HepG2 (cell line): ENCODE results near the gene TNN. TPM values are rescaled to one million over a fixed set of nuclear protein-coding genes. Genes with fewer than 3 reads are reported as not detected.

Experiments used
- ATAC-seq: fragments of 200-7000 bp; cut with Tn5 transposase; 3 replicates; pipeline ENCODE4 v1.9.1; 2020; ENCODE audit warnings: mild to moderate bottlenecking, moderate library complexity
- BruUV-seq: library from RNA; stranded (reverse); fragments of 400-500 nt; replicated peaks from 2 replicates; lab custom pipeline; 2021; lab: Mats Ljungman, UMichigan
- CTCF ChIA-PET: fragments of 300-600 bp; formaldehyde crosslinking; extraction: SDS; loops from one replicate; lab custom pipeline; 2021; ENCODE audit warnings: low total read pairs, inconsistent platforms, low intra/inter-chr PET ratio; lab: Yijun Ruan, JAX
- POLR2A ChIA-PET: fragments of 350-600 bp; sonication (Branson Sonifier 250); formaldehyde crosslinking; loops from one replicate; lab custom pipeline; 2020; ENCODE audit warnings: antibody characterized with exemption, inconsistent platforms; lab: Yijun Ruan, JAX
- DNase-seq: peaks from one replicate; pipeline ENCODE4 v3.0.0-alpha.2; 2015; ENCODE audit warnings: low spot score
- FAIRE-seq: peaks from 3 replicates; lab custom pipeline; 2011; peaks lifted over from hg19 to GRCh38; lab: Jason Lieb, UNC
- H2AFZ ChIP-seq: one replicate; pipeline ENCODE4 v1.6.1; 2011; ENCODE audit warnings: low read length, inconsistent platforms
- H3K27ac ChIP-seq: fragments of 300-600 bp; 3 replicates; pipeline ENCODE4 v1.8.0; 2011; ENCODE audit warnings: mixed run types, mild to moderate bottlenecking, mixed read lengths, low read length, inconsistent platforms; ENCODE audit not compliant: insufficient read depth; ENCODE audit errors: extremely low read length
- H3K27me3 ChIP-seq, 2 experiments: fragments of 200-600 bp in 1 of 2; 2 replicates in 1 of 2; 3 replicates in 1 of 2; pipeline versions ENCODE4 v1.6.0 to v1.8.0; 2011; ENCODE audit warnings: low read length in 2 of 2, mild to moderate bottlenecking in 2 of 2, moderate library complexity in 2 of 2, inconsistent platforms in 1 of 2; ENCODE audit not compliant: insufficient read depth in 2 of 2, control insufficient read depth in 1 of 2
- H3K36me3 ChIP-seq, 2 experiments: fragments of 200-600 bp in 1 of 2; replicated peaks in 1 of 2; 2 replicates in 1 of 2; 3 replicates in 1 of 2; pipeline versions ENCODE4 v1.5.1 to v1.8.0; 2011; ENCODE audit warnings: low read length in 2 of 2, inconsistent platforms in 1 of 2; ENCODE audit not compliant: insufficient read depth in 2 of 2, control insufficient read depth in 1 of 2
- H3K4me1 ChIP-seq: 2 replicates; pipeline ENCODE4 v1.5.1; 2012; ENCODE audit warnings: low read length, inconsistent platforms; ENCODE audit not compliant: insufficient read depth
- H3K4me2 ChIP-seq: 2 replicates; pipeline ENCODE4 v1.6.0; 2011; ENCODE audit warnings: low read depth, low read length, inconsistent platforms
- H3K4me3 ChIP-seq, 3 experiments: fragments of 200-600 bp in 1 of 3; sonication (generic), shearing (Covaris generic) in 1 of 3; replicated peaks in 1 of 3; 2 replicates each; pipeline ENCODE4 v1.5.1; 2011 to 2016; ENCODE audit warnings: low read length in 3 of 3, inconsistent platforms in 2 of 3, low read depth in 2 of 3, mild to moderate bottlenecking in 2 of 3, control low read depth in 1 of 3, mixed read lengths in 1 of 3; ENCODE audit not compliant: insufficient read depth in 1 of 3
- H3K79me2 ChIP-seq: one replicate; pipeline ENCODE4 v1.6.1; 2011; ENCODE audit warnings: low read length, inconsistent platforms; ENCODE audit not compliant: insufficient read depth
- H3K9ac ChIP-seq: 2 replicates; pipeline ENCODE4 v1.6.0; 2011; ENCODE audit warnings: mild to moderate bottlenecking, low read depth, low read length, inconsistent platforms; ENCODE audit not compliant: insufficient read depth
- H3K9me3 ChIP-seq: 2 replicates; pipeline ENCODE4 v1.5.1; 2012; ENCODE audit warnings: mild to moderate bottlenecking, low read length
- H4K20me1 ChIP-seq: 2 replicates; pipeline ENCODE4 v1.6.0; 2011; ENCODE audit warnings: inconsistent platforms, mild to moderate bottlenecking, low read length, moderate library complexity; ENCODE audit not compliant: insufficient read depth
- GPN1 ChIP-seq: sonication (generic); formaldehyde crosslinking; IDR thresholded peaks from 2 replicates; pipeline ENCODE4 v1.5.1; 2020; ENCODE audit warnings: missing genetic modification reagents, borderline replicate concordance
- GTF2F1 ChIP-seq: fragments of 150-350 bp; IDR thresholded peaks from 2 replicates; pipeline ENCODE4 v1.6.1; 2014; ENCODE audit warnings: low read length
- KAT7 ChIP-seq: IDR thresholded peaks from 2 replicates; pipeline ENCODE4 v1.6.1; 2018; ENCODE audit warnings: borderline replicate concordance, missing compliant biosample characterization
- NFKBIZ ChIP-seq: IDR thresholded peaks from 2 replicates; pipeline ENCODE4 v1.6.1; 2018; ENCODE audit warnings: missing genetic modification reagents, missing compliant biosample characterization
- POLR2AphosphoS5 ChIP-seq: IDR thresholded peaks from 2 replicates; pipeline ENCODE4 v1.6.1; 2012; ENCODE audit warnings: low read depth, low read length
- RORA ChIP-seq: sonication (generic); formaldehyde crosslinking; IDR thresholded peaks from 2 replicates; pipeline ENCODE4 v1.5.0; 2020; ENCODE audit warnings: mild to moderate bottlenecking, missing genetic modification reagents, moderate library complexity
- SMARCE1 ChIP-seq: fragments of 450-650 bp; IDR thresholded peaks from 2 replicates; pipeline ENCODE4 v1.6.1; 2017; ENCODE audit warnings: borderline replicate concordance
- ZFP36L1 ChIP-seq: sonication (generic); formaldehyde crosslinking; IDR thresholded peaks from 2 replicates; pipeline ENCODE4 v1.8.0; 2022; ENCODE audit warnings: mild to moderate bottlenecking, missing genetic modification reagents, moderate library complexity
- ZFYVE20 ChIP-seq: sonication (generic); formaldehyde crosslinking; IDR thresholded peaks from 2 replicates; pipeline ENCODE4 v1.8.0; 2023; ENCODE audit warnings: low read depth, mild to moderate bottlenecking, moderate library complexity, missing genetic modification reagents, borderline replicate concordance
- ZNF10 ChIP-seq: sonication (generic); formaldehyde crosslinking; IDR thresholded peaks from 2 replicates; pipeline ENCODE4 v1.4.0; 2020; ENCODE audit warnings: mild to moderate bottlenecking, low read depth, missing genetic modification reagents, borderline replicate concordance
- ZNF205 ChIP-seq: IDR thresholded peaks from 2 replicates; pipeline ENCODE4 v1.6.1; 2018; ENCODE audit warnings: missing biosample characterization, missing genetic modification reagents
- WGBS: methylation state at CpG from one replicate; pipeline ENCODE4 v1.1.6; 2017; ENCODE audit warnings: low lambda C conversion rate; 5-methylcytosine and 5-hydroxymethylcytosine counted together
- in situ Hi-C: cut with HindIII; loops from 2 replicates; pipeline ENCODE4 v1.10.0; 2017; ENCODE audit warnings: low pct_unique_long_range_greater_than_20kb; ENCODE audit not compliant: extremely low pct_ligation_motif_present
- intact Hi-C: fragments of 100-400 bp; cut with micrococcal nuclease; formaldehyde crosslinking; loops from one replicate; pipeline ENCODE4 v1.10.0; 2022; ENCODE audit not compliant: unreplicated experiment
- polyA plus RNA-seq, 8 experiments: library from polyadenylated mRNA; depleted of rRNA in 3 of 8; stranded (reverse) in 7 of 8; unstranded in 1 of 8; fragments of >200 nt; fragmentation: Illumina TruSeq in 4 of 8; extraction: Trizol in 4 of 8; gene quantifications; 2 replicates each; pipeline versions ENCODE4 v1.2.1 to v1.2.3, GENCODE V29; 2011 to 2016; ENCODE audit warnings: low read depth in 4 of 8, missing spikeins in 1 of 8, mixed read lengths in 1 of 8; ENCODE audit not compliant: insufficient read depth in 1 of 8
- total RNA-seq, 5 experiments: library from RNA; depleted of rRNA; stranded (reverse); fragments of >200 nt; fragmentation: Illumina TruSeq; extraction: Trizol; gene quantifications; 2 replicates each; pipeline ENCODE4 v1.2.3, GENCODE V29; 2016; ENCODE audit warnings: low read depth in 1 of 5
- TF ChIP-seq, protein P1 (sequence below), 2 experiments: IDR thresholded peaks; 2 replicates each; pipeline ENCODE4 v1.6.1; 2011 to 2012; ENCODE audit warnings: low read length in 2 of 2, borderline replicate concordance in 1 of 2, low read depth in 1 of 2, mild to moderate bottlenecking in 1 of 2, moderate library complexity in 1 of 2

The TNN gene
- total and polyA plus RNA-seq, 2 of the 13 experiments (the other 11 are each of a cell fraction or from before 2014, with no cell fraction given): not detected

DNA sequence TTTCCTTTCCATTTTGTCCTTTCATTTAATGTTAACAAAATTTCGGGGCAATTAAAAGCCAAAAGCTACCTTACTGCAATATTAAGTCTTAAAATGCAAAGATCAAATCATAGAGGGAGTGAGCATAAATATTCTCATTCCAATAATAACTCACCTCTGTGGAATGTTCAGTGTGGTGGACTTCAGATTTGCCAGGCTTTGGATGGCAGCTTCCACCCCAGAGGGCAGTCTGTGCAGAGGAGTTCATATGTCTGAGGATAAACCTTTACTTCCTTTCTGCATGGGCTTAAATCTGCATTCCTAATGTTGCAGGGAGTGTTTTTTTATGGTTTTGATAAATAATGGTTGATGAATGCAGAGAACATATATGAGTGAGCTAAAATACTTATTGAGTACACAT lies 108.6 kb downstream of the TNN start (continued):
- TF ChIP-seq, protein P1, sequence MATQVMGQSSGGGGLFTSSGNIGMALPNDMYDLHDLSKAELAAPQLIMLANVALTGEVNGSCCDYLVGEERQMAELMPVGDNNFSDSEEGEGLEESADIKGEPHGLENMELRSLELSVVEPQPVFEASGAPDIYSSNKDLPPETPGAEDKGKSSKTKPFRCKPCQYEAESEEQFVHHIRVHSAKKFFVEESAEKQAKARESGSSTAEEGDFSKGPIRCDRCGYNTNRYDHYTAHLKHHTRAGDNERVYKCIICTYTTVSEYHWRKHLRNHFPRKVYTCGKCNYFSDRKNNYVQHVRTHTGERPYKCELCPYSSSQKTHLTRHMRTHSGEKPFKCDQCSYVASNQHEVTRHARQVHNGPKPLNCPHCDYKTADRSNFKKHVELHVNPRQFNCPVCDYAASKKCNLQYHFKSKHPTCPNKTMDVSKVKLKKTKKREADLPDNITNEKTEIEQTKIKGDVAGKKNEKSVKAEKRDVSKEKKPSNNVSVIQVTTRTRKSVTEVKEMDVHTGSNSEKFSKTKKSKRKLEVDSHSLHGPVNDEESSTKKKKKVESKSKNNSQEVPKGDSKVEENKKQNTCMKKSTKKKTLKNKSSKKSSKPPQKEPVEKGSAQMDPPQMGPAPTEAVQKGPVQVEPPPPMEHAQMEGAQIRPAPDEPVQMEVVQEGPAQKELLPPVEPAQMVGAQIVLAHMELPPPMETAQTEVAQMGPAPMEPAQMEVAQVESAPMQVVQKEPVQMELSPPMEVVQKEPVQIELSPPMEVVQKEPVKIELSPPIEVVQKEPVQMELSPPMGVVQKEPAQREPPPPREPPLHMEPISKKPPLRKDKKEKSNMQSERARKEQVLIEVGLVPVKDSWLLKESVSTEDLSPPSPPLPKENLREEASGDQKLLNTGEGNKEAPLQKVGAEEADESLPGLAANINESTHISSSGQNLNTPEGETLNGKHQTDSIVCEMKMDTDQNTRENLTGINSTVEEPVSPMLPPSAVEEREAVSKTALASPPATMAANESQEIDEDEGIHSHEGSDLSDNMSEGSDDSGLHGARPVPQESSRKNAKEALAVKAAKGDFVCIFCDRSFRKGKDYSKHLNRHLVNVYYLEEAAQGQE (IDR thresholded peaks at IDR 0.05; ENCODE audit: borderline replicate concordance in 1 of 2, low read depth in 1 of 2, low read length in 2 of 2): no peak
- TF ChIP-seq ZNF205 (CRISPR knock-in tag): no peak
- no peak for TF ChIP-seq POLR2AphosphoS5
- TF ChIP-seq GTF2F1: no peak
- no peak for TF ChIP-seq ZFYVE20 (CRISPR knock-in tag)
- TF ChIP-seq RORA (CRISPR knock-in tag): no peak

DNA sequence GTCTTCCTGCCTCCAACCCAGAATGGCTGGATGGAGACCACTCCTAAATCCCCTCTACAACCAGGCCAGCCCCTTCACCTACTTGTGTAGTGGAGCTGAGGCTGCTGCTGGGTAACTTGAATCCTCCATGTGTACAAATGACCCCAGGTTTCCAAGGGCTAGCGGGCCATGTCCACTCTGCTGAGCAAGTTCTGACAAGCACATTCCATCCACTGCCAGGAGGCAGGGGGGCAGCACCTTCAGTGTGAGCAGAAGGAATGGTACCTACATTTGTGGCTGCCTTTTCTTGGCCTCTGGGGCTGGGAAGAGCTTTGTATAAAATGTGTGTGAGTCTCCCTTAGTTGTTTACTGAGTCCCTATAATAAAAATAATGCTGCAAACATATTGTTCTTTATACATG lies 110.4 kb downstream of the TNN start:
- POLR2A ChIA-PET: no interaction called here
- no CpG with 5 or more reads among the region's 1 CpG for WGBS

More for the DNA sequence above, 110.4 kb downstream of the TNN start:
- Histone ChIP-seq H3K9ac (no peak overlapping the region), H2AFZ (no peak overlapping the region), H3K9me3 (no peaks in the 10 kb centered on the region), H3K27me3 (no peaks in the 10 kb centered on the region), H3K4me3 (no peak overlapping the region), H3K4me2 (no peak overlapping the region), H3K36me3 (no peaks in the 10 kb centered on the region), H3K79me2 (no peaks in the 10 kb centered on the region)
- BruUV-seq: no TSS peak
- in situ Hi-C loops: no loop called here
- no peak for DNase-seq
- CTCF ChIA-PET: no interaction called here
- FAIRE-seq: no peak
- ATAC-seq: no peak
- TF ChIP-seq SMARCE1: no peak
- TF ChIP-seq NFKBIZ (CRISPR knock-in tag): no peak
- TF ChIP-seq KAT7: no peak
- TF ChIP-seq ZFP36L1: no peak
- no peak for TF ChIP-seq GPN1
- TF ChIP-seq ZNF10 (CRISPR knock-in tag): no peak
- TF ChIP-seq, all 625 proteins: peak for 0
- intact Hi-C loops: no loop called here
- Histone ChIP-seq H3K27ac (no peak overlapping the region), H4K20me1 (no peaks in the 10 kb centered on the region), H3K4me1 (no peaks in the 10 kb centered on the region)
